HT1080 (cell line): ENCODE measurements around the gene LEMD3. TPM values are rescaled to one million over a fixed set of nuclear protein-coding genes. Genes with fewer than 3 reads are reported as not detected.

Experiments used
- DNase-seq: peaks from one replicate; pipeline ENCODE4 v3.0.0-alpha.2; 2015; ENCODE audit warnings: low read depth
- total RNA-seq: library from RNA; depleted of rRNA; stranded (reverse); fragments of >200 nt; shearing (Covaris generic); gene quantifications from 2 replicates; pipeline ENCODE4 v1.2.3, GENCODE V29; 2014

The LEMD3 gene
- total RNA-seq, 1 experiment from 2014 or later, result 24.8 TPM

- no peak for DNase-seq
These were observed 36.5 kb downstream of the LEMD3 start for GRCh38 chr12:65205886-65206285.

GRCh38 chr12:65208125-65208524, 38.7 kb downstream of the LEMD3 start:
- no peak for DNase-seq

- no peak for DNase-seq
These were observed 39.7 kb downstream of the LEMD3 start for GRCh38 chr12:65208964-65209654.

DNA sequence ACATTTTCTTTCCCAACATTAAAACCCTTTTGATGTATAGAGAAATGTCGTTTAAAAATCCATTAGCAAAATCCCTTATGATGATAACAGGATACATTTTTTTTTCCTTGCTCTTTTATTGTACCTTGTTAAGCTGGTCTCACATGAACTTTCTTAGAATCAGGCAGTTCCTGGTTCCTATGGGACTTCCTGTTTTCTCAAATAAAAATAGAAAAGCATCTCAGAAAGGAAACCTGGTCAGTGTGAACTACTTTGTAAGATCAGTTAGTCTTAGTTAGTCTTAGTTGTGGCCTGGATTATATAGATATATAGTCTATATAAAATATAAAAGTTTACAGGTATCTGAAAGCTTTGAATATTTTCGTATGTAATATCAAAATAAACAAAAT, 40.3 kb downstream of the LEMD3 start:
- DNase-seq, result no peak

DNA sequence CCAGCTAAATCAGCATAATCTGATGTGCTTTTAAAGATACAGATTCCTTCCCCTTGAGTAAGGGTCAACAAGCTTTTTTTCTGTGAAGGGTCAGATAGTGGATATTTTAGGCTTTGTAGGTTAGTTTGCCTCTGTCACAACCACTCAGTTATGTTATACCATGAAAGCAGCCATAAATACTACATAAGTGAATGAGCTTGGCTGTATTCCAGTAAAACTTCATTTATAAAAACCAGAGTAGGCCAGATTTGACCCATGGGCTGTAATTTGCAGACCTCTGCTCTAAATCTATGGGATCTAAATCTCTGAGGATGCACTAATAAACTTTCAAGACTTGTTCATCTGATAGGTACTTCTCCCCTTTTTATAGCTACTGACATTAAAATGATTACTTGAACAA, 47.7 kb downstream of the LEMD3 start:
- no peak for DNase-seq

GRCh38 chr12:65220761-65221160, 51.4 kb downstream of the LEMD3 start:
- no peak for DNase-seq

GRCh38 chr12:65229441-65229840, 60.1 kb downstream of the LEMD3 start:
- DNase-seq, result peak; percentile 73

GRCh38 chr12:65232476-65233077, 63.2 kb downstream of the LEMD3 start:
- peak; percentile 4 for DNase-seq

DNA sequence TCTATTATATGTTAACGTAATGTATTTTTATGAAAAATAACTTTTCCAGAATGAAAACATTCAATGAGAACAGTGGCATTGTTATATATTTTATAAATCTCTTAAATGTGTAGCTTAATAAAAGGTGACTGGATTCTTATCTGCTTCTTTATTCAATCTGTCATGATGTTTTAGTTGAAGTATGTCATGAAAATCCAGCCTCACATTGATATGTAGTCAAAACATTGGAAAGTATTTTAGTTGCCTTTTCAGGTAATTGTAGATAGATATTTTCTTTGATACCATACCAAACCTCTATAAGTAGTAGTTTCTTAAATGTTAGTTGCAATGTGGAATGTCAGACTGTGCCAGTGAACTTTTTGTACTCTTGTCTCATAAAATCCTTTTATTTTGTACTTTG, 67.8 kb downstream of the LEMD3 start:
- DNase-seq, result no peak

DNA sequence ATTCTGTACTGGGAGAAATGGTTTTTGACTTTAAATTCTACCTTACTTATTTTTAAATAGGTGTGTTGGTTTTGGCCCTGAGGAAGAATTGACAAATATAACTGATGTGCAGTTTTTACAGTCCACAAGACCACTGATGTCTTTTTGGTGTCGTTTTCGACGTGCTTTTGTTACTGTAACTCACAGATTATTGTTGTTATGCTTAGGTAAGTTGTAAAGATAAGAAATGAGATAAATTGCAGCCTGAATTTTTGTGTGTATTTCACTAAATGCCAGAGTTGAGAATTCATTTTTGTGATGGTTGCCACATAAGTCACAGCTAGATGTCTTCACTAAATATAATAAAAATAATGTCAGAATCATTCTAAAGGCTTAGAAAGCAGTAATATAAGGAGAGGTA, 69.2 kb downstream of the LEMD3 start:
- DNase-seq, result no peak

- DNase-seq, result no peak
These were observed 79.6 kb downstream of the LEMD3 start for GRCh38 chr12:65248656-65249633.

- no peak for DNase-seq
These were observed 83.1 kb downstream of the LEMD3 start for GRCh38 chr12:65252515-65252914.

DNA sequence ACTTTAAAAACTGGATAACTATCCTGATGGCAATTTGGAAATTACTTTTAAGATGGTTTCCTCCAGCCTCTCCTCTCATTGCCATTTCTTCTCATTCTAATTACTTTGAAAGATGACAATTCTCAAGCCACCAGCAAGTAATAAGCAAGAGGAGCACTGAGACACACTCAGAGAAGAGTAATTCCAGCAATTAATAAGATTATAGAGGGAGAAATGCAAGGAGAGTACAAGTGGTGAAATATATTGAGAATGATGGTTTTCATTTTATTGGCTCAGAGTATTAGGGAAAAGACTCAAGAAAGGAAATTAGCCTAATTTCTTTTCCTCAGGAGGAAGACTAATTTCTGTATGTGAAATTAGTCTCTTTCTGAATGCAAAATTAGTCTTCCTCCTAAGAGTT, 88.6 kb downstream of the LEMD3 start:
- DNase-seq, result no peak

GRCh38 chr12:65259501-65259900, 90.1 kb downstream of the LEMD3 start:
- no peak for DNase-seq

DNA sequence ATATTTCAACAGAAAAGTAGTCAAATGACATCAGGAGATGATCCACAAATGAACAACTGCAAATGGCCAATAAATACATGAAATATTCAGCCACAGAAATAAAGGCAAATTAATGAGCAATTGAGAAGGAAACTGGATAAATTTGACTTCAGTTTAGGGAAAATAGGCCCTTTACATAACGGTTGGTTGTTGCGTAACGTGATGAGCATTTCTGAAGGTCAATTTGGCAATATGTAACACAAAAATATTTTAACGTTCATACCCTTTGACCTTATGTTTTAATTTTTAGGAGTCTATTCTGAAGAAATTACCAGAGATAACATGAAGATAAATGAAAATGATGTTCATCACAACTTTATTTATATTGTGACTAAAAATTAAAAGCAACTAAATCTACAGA, 94.4 kb downstream of the LEMD3 start:
- no peak for DNase-seq

- DNase-seq, result no peak
These were observed 97.0 kb downstream of the LEMD3 start for GRCh38 chr12:65266408-65266807.

GRCh38 chr12:65269603-65270002, 100.2 kb downstream of the LEMD3 start:
- DNase-seq, result peak; percentile 40

DNA sequence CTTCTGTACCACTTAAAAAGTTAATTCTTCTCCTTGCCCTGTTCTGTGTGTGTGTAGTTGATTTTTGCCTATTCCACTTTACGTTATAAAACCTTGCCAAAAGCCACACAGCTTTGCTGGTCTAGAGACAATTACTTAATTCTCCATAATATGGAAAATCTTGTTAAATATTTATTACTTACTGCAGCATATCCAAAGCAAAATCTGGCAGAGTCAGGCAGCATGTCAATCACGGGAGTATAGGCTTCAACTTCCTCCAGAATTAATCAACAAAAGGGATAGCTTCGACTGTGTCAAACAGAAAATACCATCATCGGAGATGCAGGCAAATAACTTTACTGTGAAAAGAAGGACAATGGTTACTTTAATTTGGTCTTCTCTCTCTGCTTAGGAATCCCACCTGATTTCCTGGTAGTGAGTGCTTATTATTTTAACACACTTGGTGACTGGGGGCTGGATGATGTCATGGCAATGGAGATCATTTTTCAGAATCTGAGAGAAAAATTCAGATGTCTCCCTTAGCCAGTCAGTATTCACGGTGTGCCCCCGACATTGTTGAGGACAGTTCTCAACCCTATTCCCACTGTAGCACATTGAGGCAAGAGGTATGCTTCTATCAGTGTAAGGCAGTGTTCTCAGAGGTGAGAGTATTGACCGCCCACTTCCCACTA, 105.4 kb downstream of the LEMD3 start:
- no peak for DNase-seq

- no peak for DNase-seq
These were observed 106.2 kb downstream of the LEMD3 start for GRCh38 chr12:65275627-65276026.

DNA sequence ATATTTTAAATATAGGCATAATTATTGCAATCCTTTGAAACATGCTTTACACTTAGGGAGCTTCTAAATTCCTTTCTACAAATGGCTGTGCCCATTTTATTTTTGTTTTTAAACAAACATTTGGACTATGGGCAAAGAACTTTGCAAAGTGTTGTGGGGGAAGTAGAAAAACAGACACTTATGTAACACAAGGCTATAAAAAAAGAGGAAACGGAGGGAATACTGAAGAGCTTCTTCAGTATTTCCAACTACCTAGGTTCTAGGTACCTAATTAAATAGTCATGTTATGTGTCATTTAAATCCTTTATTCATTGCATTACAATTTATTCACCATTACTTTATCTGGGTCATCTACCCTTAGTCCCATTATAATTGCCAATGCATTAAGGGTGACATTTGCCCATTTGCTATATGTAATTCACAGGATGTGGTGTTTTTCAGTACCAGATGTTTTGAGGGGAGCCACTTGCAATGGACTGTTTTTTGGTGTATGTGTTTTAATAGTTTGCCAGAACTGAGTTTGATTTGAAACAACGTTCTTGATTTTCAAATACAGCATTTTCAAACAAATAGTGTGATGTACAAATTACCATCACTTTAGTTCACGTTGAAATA, 107.6 kb downstream of the LEMD3 start:
- no peak for DNase-seq

- no peak for DNase-seq
These were observed 108.7 kb downstream of the LEMD3 start for GRCh38 chr12:65277994-65278575.
